Small intestine (tissue), 7 donors: ENCODE results near the gene LAMA5. TPM values are rescaled to one million over a fixed set of nuclear protein-coding genes. Genes with fewer than 3 reads are reported as not detected.

Experiments
- DNase-seq, 2 donors: peaks; one replicate each; pipeline versions ENCODE4 v3.0.0 to v3.0.0-alpha.2; 2013
- FAIRE-seq: peaks from 2 replicates; lab custom pipeline; 2012; peaks lifted over from hg19 to GRCh38; lab: Jason Lieb, UNC
- H3K27ac ChIP-seq, 3 donors: one replicate each; pipeline ENCODE4 v1.5.1; 2013; ENCODE audit warnings: low read length in 2 of 3, mild to moderate bottlenecking in 2 of 3, control low read depth in 1 of 3, inconsistent platforms in 1 of 3, low read depth in 1 of 3, moderate library complexity in 1 of 3
- H3K27me3 ChIP-seq, 3 donors: one replicate each; pipeline ENCODE4 v1.6.1; 2013; ENCODE audit warnings: low read length in 3 of 3, inconsistent platforms in 1 of 3; ENCODE audit not compliant: control insufficient read depth in 3 of 3, insufficient read depth in 3 of 3
- H3K36me3 ChIP-seq, 3 donors: one replicate each; pipeline ENCODE4 v1.6.1; 2013; ENCODE audit warnings: low read length in 3 of 3, inconsistent platforms in 1 of 3, low read depth in 1 of 3, mild to moderate bottlenecking in 1 of 3, moderate library complexity in 1 of 3; ENCODE audit not compliant: control insufficient read depth in 3 of 3, insufficient read depth in 2 of 3
- H3K4me1 ChIP-seq, 3 donors: one replicate each; pipeline ENCODE4 v1.6.1; 2013; ENCODE audit warnings: low read length in 2 of 3, inconsistent platforms in 1 of 3, low read depth in 1 of 3, mild to moderate bottlenecking in 1 of 3, moderate library complexity in 1 of 3; ENCODE audit not compliant: control insufficient read depth in 3 of 3, insufficient read depth in 2 of 3
- H3K4me3 ChIP-seq, 3 donors: one replicate each; pipeline ENCODE4 v1.5.1; 2013; ENCODE audit warnings: low read length in 3 of 3, control low read depth in 1 of 3, inconsistent platforms in 1 of 3, low read depth in 1 of 3, mild to moderate bottlenecking in 1 of 3, moderate library complexity in 1 of 3
- H3K9me3 ChIP-seq, 2 donors: one replicate each; pipeline ENCODE4 v1.6.1; 2013; ENCODE audit warnings: low read depth in 1 of 2, low read length in 1 of 2; ENCODE audit not compliant: control insufficient read depth in 2 of 2, insufficient read depth in 1 of 2
- WGBS, 3 donors: extraction: QIAGEN DNeasy Blood & Tissue Kit; methylation state at CpG; one replicate each; pipeline ENCODE4 v1.1.7; 2013; 5-methylcytosine and 5-hydroxymethylcytosine counted together
- polyA plus RNA-seq, 4 donors: library from polyadenylated mRNA; stranded (reverse) in 3 of 4; unstranded in 1 of 4; fragments of 200-250 nt in 3 of 4; fragments of 120-200 nt in 1 of 4; gene quantifications; one replicate each; pipeline versions ENCODE4 v1.2.1 to v1.2.3, GENCODE V29; 2013
- donor health status: healthy with polysubstance abuse.
- donor health status: control.
- donor health status: control.
- donor health status: Bipolar disorder and iron deficiency.
- donor health status: healthy.

The LAMA5 gene
- polyA plus RNA-seq, 4 donors = 1.3 to 62.8 (median 23.0) TPM

- H3K27me3 ChIP-seq = no peaks in the 10 kb centered on the region
- H3K27ac ChIP-seq = no peak overlapping the region
- 95 to 97% (median 95%) methylated on average over 13 of the region's 13 CpGs for WGBS, 3 donors
- H3K9me3 ChIP-seq = peaks cover 0 to 15% of the 10 kb centered on the region in 2 donors
- FAIRE-seq = no peak
- H3K4me1 ChIP-seq = no peaks in the 10 kb centered on the region
- DNase-seq = no peak
- no peak overlapping the region for H3K4me3 ChIP-seq
- H3K36me3 ChIP-seq = peaks cover 5 to 82% (median 20%) of the 10 kb centered on the region in 3 donors
These were observed 100.3 kb downstream of the LAMA5 start for GRCh38 chr20:62266851-62267250.

GRCh38 chr20:62266340-62266739 lies 100.8 kb downstream of the LAMA5 start:
- Histone ChIP-seq H3K36me3 (peaks cover 7 to 82% (median 20%) of the 10 kb centered on the region in 3 donors), H3K4me3 (no peak overlapping the region), H3K27me3 (no peaks in the 10 kb centered on the region), H3K9me3 (peaks cover 0 to 15% of the 10 kb centered on the region in 2 donors), H3K4me1 (no peaks in the 10 kb centered on the region), H3K27ac (no peak overlapping the region)
- DNase-seq (no peak), FAIRE-seq (no peak)
- WGBS, 3 donors = 91 to 93% (median 93%) methylated on average over 10 of the region's 10 CpGs

GRCh38 chr20:62265365-62265764 lies 101.7 kb downstream of the LAMA5 start:
- WGBS, 3 donors = 97 to 100% (median 98%) methylated on average over 1 of the region's 1 CpG
- H3K27ac ChIP-seq = no peak overlapping the region
- peaks cover 9 to 86% (median 20%) of the 10 kb centered on the region in 3 donors for H3K36me3 ChIP-seq
- H3K9me3 ChIP-seq = peaks cover 0 to 15% of the 10 kb centered on the region in 2 donors
- H3K27me3 ChIP-seq = no peaks in the 10 kb centered on the region
- H3K4me1 ChIP-seq = no peaks in the 10 kb centered on the region
- no peak overlapping the region for H3K4me3 ChIP-seq
- no peak for DNase-seq
- no peak for FAIRE-seq

- peaks cover 19 to 83% (median 20%) of the 10 kb centered on the region in 3 donors for H3K36me3 ChIP-seq
- DNase-seq (no peak), FAIRE-seq (no peak)
- H3K9me3 ChIP-seq = peaks cover 0 to 15% of the 10 kb centered on the region in 2 donors
- no peaks in the 10 kb centered on the region for H3K4me1 ChIP-seq
- no peak overlapping the region for H3K4me3 ChIP-seq
- no peak overlapping the region for H3K27ac ChIP-seq
- 96 to 97% (median 96%) methylated on average over 14 of the region's 14 CpGs for whole genome bisulfite sequencing, 3 donors
- no peaks in the 10 kb centered on the region for H3K27me3 ChIP-seq
These were observed 103.7 kb downstream of the LAMA5 start for GRCh38 chr20:62263396-62263795.

- WGBS, 3 donors = 94 to 95% (median 94%) methylated on average over 10 of the region's 10 CpGs
- Histone ChIP-seq H3K36me3 (peaks cover 19 to 81% (median 20%) of the 10 kb centered on the region in 3 donors), H3K9me3 (peaks cover 0 to 15% of the 10 kb centered on the region in 2 donors), H3K27me3 (no peaks in the 10 kb centered on the region), H3K4me3 (no peak overlapping the region), H3K4me1 (no peaks in the 10 kb centered on the region), H3K27ac (no peak overlapping the region)
- FAIRE-seq (no peak), DNase-seq (no peak)
These were observed 105.0 kb downstream of the LAMA5 start for GRCh38 chr20:62262064-62262463.

- Histone ChIP-seq H3K9me3 (peaks cover 0 to 3% of the 10 kb centered on the region in 2 donors), H3K36me3 (peaks cover 16 to 79% (median 24%) of the 10 kb centered on the region in 3 donors), H3K4me3 (no peak overlapping the region), H3K4me1 (no peaks in the 10 kb centered on the region), H3K27me3 (no peaks in the 10 kb centered on the region), H3K27ac (no peak overlapping the region)
- DNase-seq = no peak
- WGBS, 3 donors = 91 to 94% (median 92%) methylated on average over 8 of the region's 8 CpGs
- FAIRE-seq = no peak
These were observed 107.9 kb downstream of the LAMA5 start for GRCh38 chr20:62259294-62259565.

Other genes starting within 250 kb of the LAMA5 start
- gene LSM14B, start 244.8 kb downstream of the LAMA5 start, polyA plus RNA-seq = 10 to 100 TPM; 11.9 to 47.0 (median 18.2) TPM
- 100 to 1,000 TPM; 136 to 378 (median 310) TPM for gene PSMA7, start 223.9 kb downstream of the LAMA5 start, polyA plus RNA-seq
- gene SS18L1, start 223.5 kb downstream of the LAMA5 start, polyA plus RNA-seq = 10 to 100 TPM in 2 of 4 donors, 1 to 10 TPM in 2; 7.5 to 17.5 (median 11.3) TPM
- 10 to 100 TPM; 24.9 to 39.4 (median 31.5) TPM for gene MTG2, start 184.3 kb downstream of the LAMA5 start, polyA plus RNA-seq
- gene HRH3, start 147.0 kb downstream of the LAMA5 start, polyA plus RNA-seq = under 1 TPM in 2 of 4 donors, not detected in 2; 0.06 to 0.31 TPM
- gene OSBPL2, start 128.8 kb downstream of the LAMA5 start, polyA plus RNA-seq = 10 to 100 TPM; 19.9 to 36.9 (median 29.3) TPM
- gene ADRM1, start 64.3 kb downstream of the LAMA5 start, polyA plus RNA-seq = 10 to 100 TPM; 44.5 to 93.4 (median 88.3) TPM
- 1,000 to 10,000 TPM; 2,127 to 8,814 (median 3,344) TPM for gene RPS21, start 19.8 kb upstream of the LAMA5 start, polyA plus RNA-seq
- 1 to 10 TPM; 1.3 to 7.9 (median 3.5) TPM for gene CABLES2, start 40.0 kb upstream of the LAMA5 start, polyA plus RNA-seq
- gene RBBP8NL, start 60.2 kb upstream of the LAMA5 start, polyA plus RNA-seq = 10 to 100 TPM in 3 of 4 donors, 1 to 10 TPM in 1; 8.0 to 28.0 (median 13.5) TPM
- gene GATA5, start 108.7 kb upstream of the LAMA5 start, polyA plus RNA-seq = 10 to 100 TPM; 11.9 to 52.9 (median 34.7) TPM